H1 (cell line): ENCODE results near the gene TAS2R41. TPM values are rescaled to one million over a fixed set of nuclear protein-coding genes. Genes with fewer than 3 reads are reported as not detected.

Experiments used
- CTCF ChIA-PET: fragments of 300-600 bp; sonication (Branson Sonifier 250); formaldehyde crosslinking; loops from one replicate; lab custom pipeline; 2021; ENCODE audit not compliant: partially characterized antibody; lab: Charles Lee
- POLR2A ChIA-PET: fragments of 300-600 bp; sonication (Branson Sonifier 250); formaldehyde crosslinking; loops from one replicate; lab custom pipeline; 2021; ENCODE audit warnings: inconsistent platforms; ENCODE audit not compliant: partially characterized antibody; lab: Charles Lee
- DNase-seq, 2 experiments: peaks; one replicate each; pipeline versions ENCODE4 v3.0.0 to v3.0.0-alpha.2; 2010 to 2022; ENCODE audit warnings: low spot score in 2 of 2, low read depth in 1 of 2, mixed read lengths in 1 of 2
- FAIRE-seq: peaks from 2 replicates; lab custom pipeline; 2011; peaks lifted over from hg19 to GRCh38; lab: Jason Lieb, UNC
- H2AFZ ChIP-seq: 2 replicates; pipeline ENCODE4 v1.8.1; 2012; ENCODE audit warnings: low read length, inconsistent platforms
- H2AK5ac ChIP-seq: 2 replicates; pipeline ENCODE4 v1.6.1; 2013; ENCODE audit warnings: low read depth, low read length
- H2BK120ac ChIP-seq: replicated peaks from 2 replicates; pipeline ENCODE3; 2013; ENCODE audit warnings: low read depth, low read length, inconsistent platforms
- H2BK12ac ChIP-seq: 2 replicates; pipeline ENCODE4 v1.6.1; 2013; ENCODE audit warnings: low read depth, low read length
- H2BK15ac ChIP-seq: 2 replicates; pipeline ENCODE4 v1.6.1; 2013; ENCODE audit warnings: low read length
- H2BK20ac ChIP-seq: 2 replicates; pipeline ENCODE4 v1.6.1; 2013; ENCODE audit warnings: low read length
- H2BK5ac ChIP-seq: 2 replicates; pipeline ENCODE4 v1.6.1; 2013; ENCODE audit warnings: low read depth, low read length
- H3K14ac ChIP-seq: 2 replicates; pipeline ENCODE4 v1.6.1; 2013; ENCODE audit warnings: inconsistent platforms; ENCODE audit not compliant: insufficient read length
- H3K18ac ChIP-seq: 2 replicates; pipeline ENCODE4 v1.6.1; 2013; ENCODE audit warnings: low read length; ENCODE audit errors: extremely low read depth
- H3K23ac ChIP-seq: 2 replicates; pipeline ENCODE4 v1.6.1; 2013; ENCODE audit warnings: inconsistent platforms; ENCODE audit not compliant: insufficient read length
- H3K23me2 ChIP-seq: 2 replicates; pipeline ENCODE4 v1.6.1; 2013; ENCODE audit warnings: low read depth, low read length
- H3K27ac ChIP-seq: 2 replicates; pipeline ENCODE4 v1.6.1; 2011; ENCODE audit warnings: low read depth, low read length, inconsistent platforms
- H3K27me3 ChIP-seq, 4 experiments: replicated peaks in 1 of 4; 1 replicate in 1 of 4; 2 replicates in 3 of 4; pipeline versions ENCODE4 v1.6.1 to v1.8.1; 2011 to 2013; ENCODE audit warnings: low read length in 3 of 4, mild to moderate bottlenecking in 3 of 4, inconsistent platforms in 2 of 4, mixed read lengths in 2 of 4, moderate library complexity in 1 of 4; ENCODE audit not compliant: control insufficient read depth in 3 of 4, insufficient read depth in 3 of 4; ENCODE audit errors: extremely low read depth in 1 of 4
- H3K36me3 ChIP-seq, 4 experiments: 2 replicates each; pipeline versions ENCODE4 v1.6.1 to v1.8.1; 2011 to 2013; ENCODE audit warnings: mild to moderate bottlenecking in 4 of 4, low read length in 3 of 4, moderate library complexity in 2 of 4, control low read depth in 1 of 4, inconsistent platforms in 1 of 4; ENCODE audit not compliant: insufficient read depth in 4 of 4, control insufficient read depth in 2 of 4
- H3K4ac ChIP-seq: replicated peaks from 2 replicates; pipeline ENCODE3; 2013; ENCODE audit warnings: low read length, low read depth, mixed read lengths, inconsistent platforms; ENCODE audit not compliant: insufficient read length
- H3K4me1 ChIP-seq, 4 experiments: replicated peaks in 1 of 4; 1 replicate in 1 of 4; 2 replicates in 3 of 4; pipeline versions ENCODE4 v1.6.1 to v1.8.1; 2011 to 2013; ENCODE audit warnings: low read length in 3 of 4, inconsistent platforms in 2 of 4, mixed read lengths in 1 of 4; ENCODE audit not compliant: insufficient read depth in 4 of 4, control insufficient read depth in 3 of 4
- H3K4me2 ChIP-seq, 2 experiments: 2 replicates each; pipeline versions ENCODE4 v1.6.1 to v1.8.1; 2011 to 2013; ENCODE audit warnings: low read depth in 2 of 2, low read length in 2 of 2, control low read depth in 1 of 2, inconsistent platforms in 1 of 2, mild to moderate bottlenecking in 1 of 2; ENCODE audit not compliant: insufficient read depth in 1 of 2
- H3K4me3 ChIP-seq, 4 experiments: fragments of 200-600, 300-600 bp in 1 of 4; sonication (generic), shearing (Covaris generic), sonication (Bioruptor Twin) in 1 of 4; 2 replicates each; pipeline versions ENCODE4 v1.5.1 to v1.8.1; 2011 to 2016; ENCODE audit warnings: low read length in 4 of 4, low read depth in 3 of 4, control low read depth in 2 of 4, inconsistent platforms in 2 of 4, mild to moderate bottlenecking in 2 of 4, mixed read lengths in 1 of 4, moderate library complexity in 1 of 4; ENCODE audit not compliant: insufficient read depth in 2 of 4; ENCODE audit errors: extremely low read depth in 1 of 4
- H3K56ac ChIP-seq: replicated peaks from 2 replicates; pipeline ENCODE3; 2013; ENCODE audit warnings: low read depth, mild to moderate bottlenecking, mixed read lengths, low read length, inconsistent platforms; ENCODE audit not compliant: insufficient read length
- H3K79me1 ChIP-seq: 2 replicates; pipeline ENCODE4 v1.6.1; 2013; ENCODE audit warnings: low read depth, low read length, control low read depth
- H3K79me2 ChIP-seq, 2 experiments: 2 replicates each; pipeline versions ENCODE4 v1.6.1 to v1.8.1; 2012 to 2013; ENCODE audit warnings: low read length in 2 of 2, mild to moderate bottlenecking in 2 of 2, inconsistent platforms in 1 of 2; ENCODE audit not compliant: insufficient read depth in 2 of 2, control insufficient read depth in 1 of 2
- H3K9ac ChIP-seq, 4 experiments: replicated peaks in 1 of 4; 1 replicate in 1 of 4; 2 replicates in 3 of 4; pipeline versions ENCODE4 v1.6.1 to v1.8.1; 2011 to 2013; ENCODE audit warnings: low read depth in 3 of 4, low read length in 3 of 4, control low read depth in 2 of 4, mild to moderate bottlenecking in 2 of 4, moderate library complexity in 2 of 4, inconsistent platforms in 1 of 4; ENCODE audit errors: extremely low read depth in 1 of 4
- H3K9me3 ChIP-seq, 2 experiments: 2 replicates each; pipeline versions ENCODE4 v1.6.1 to v1.8.1; 2012 to 2013; ENCODE audit warnings: mild to moderate bottlenecking in 2 of 2, moderate library complexity in 2 of 2, control low read depth in 1 of 2, inconsistent platforms in 1 of 2, low read depth in 1 of 2, low read length in 1 of 2, mixed read lengths in 1 of 2; ENCODE audit not compliant: insufficient read depth in 2 of 2
- H4K20me1 ChIP-seq, 2 experiments: replicated peaks in 1 of 2; 2 replicates each; pipeline versions ENCODE3 to v1.8.1; 2011 to 2013; ENCODE audit warnings: inconsistent platforms in 2 of 2, low read length in 2 of 2, mild to moderate bottlenecking in 1 of 2; ENCODE audit not compliant: insufficient read depth in 2 of 2, control insufficient read depth in 1 of 2
- H4K5ac ChIP-seq: 2 replicates; pipeline ENCODE4 v1.6.1; 2013; ENCODE audit warnings: low read length, low read depth, mixed read lengths, inconsistent platforms; ENCODE audit not compliant: insufficient read length
- H4K8ac ChIP-seq: 2 replicates; pipeline ENCODE4 v1.8.0; 2013; ENCODE audit warnings: mild to moderate bottlenecking, moderate library complexity, low read length, inconsistent platforms; ENCODE audit not compliant: insufficient read depth; ENCODE audit errors: extremely low read depth
- H4K91ac ChIP-seq: replicated peaks from 2 replicates; pipeline ENCODE3; 2013; ENCODE audit warnings: low read length, mixed read lengths, inconsistent platforms; ENCODE audit not compliant: insufficient read length
- EGR1 ChIP-seq: IDR thresholded peaks from 2 replicates; pipeline ENCODE4 v1.6.1; 2011; ENCODE audit warnings: low read depth, low read length, borderline replicate concordance
- HDAC2 ChIP-seq, 2 experiments: fragments of 300-600 bp in 1 of 2; sonication (generic) in 1 of 2; IDR thresholded peaks; 2 replicates each; pipeline ENCODE4 v1.6.1; 2011 to 2012; ENCODE audit warnings: low read depth in 2 of 2, low read length in 2 of 2, mild to moderate bottlenecking in 2 of 2, moderate library complexity in 2 of 2, borderline replicate concordance in 1 of 2, inconsistent platforms in 1 of 2
- KDM1A ChIP-seq: fragments of 200-600, 300-600 bp; sonication (generic); IDR thresholded peaks from 2 replicates; pipeline ENCODE4 v1.7.1; 2016; ENCODE audit warnings: mild to moderate bottlenecking, low read length, borderline replicate concordance
- KDM5A ChIP-seq: fragments of 200-600 bp; IDR thresholded peaks from 2 replicates; pipeline ENCODE4 v1.7.1; 2012; ENCODE audit warnings: mild to moderate bottlenecking, low read length, inconsistent platforms, mixed read lengths
- NRF1 ChIP-seq: IDR thresholded peaks from 2 replicates; pipeline ENCODE4 v1.6.1; 2011; ENCODE audit warnings: mild to moderate bottlenecking, low read depth, low read length, improper control_type of control experiment
- POU5F1 ChIP-seq: IDR thresholded peaks from 2 replicates; pipeline ENCODE4 v1.6.1; 2011; ENCODE audit warnings: low read depth, mild to moderate bottlenecking, low read length, moderate library complexity
- SP2 ChIP-seq: IDR thresholded peaks from 2 replicates; pipeline ENCODE4 v1.6.1; 2012; ENCODE audit warnings: mild to moderate bottlenecking, low read length, inconsistent platforms
- SUZ12 ChIP-seq: fragments of 200-600 bp; sonication (generic); IDR thresholded peaks from 2 replicates; pipeline ENCODE4 v1.6.1; 2012; ENCODE audit warnings: mild to moderate bottlenecking, inconsistent platforms, low read length, moderate library complexity, mixed read lengths
- TEAD4 ChIP-seq: IDR thresholded peaks from 2 replicates; pipeline ENCODE4 v1.6.1; 2012; ENCODE audit warnings: low read depth, low read length, inconsistent platforms, mixed read lengths
- WGBS, 2 experiments: shearing (Covaris generic) in 1 of 2; methylation state at CpG; one replicate each; pipeline versions ENCODE4 v1.1.6 to v1.1.7; 2013 to 2015; ENCODE audit warnings: low lambda C conversion rate in 2 of 2, mixed read lengths in 2 of 2, inconsistent platforms in 1 of 2, low coverage in 1 of 2, missing lambda C conversion rate in 1 of 2; ENCODE audit not compliant: insufficient replicate concordance in 2 of 2, insufficient coverage in 1 of 2, insufficient read length in 1 of 2; ENCODE audit errors: extremely low coverage in 1 of 2, missing lambda C conversion rate in 1 of 2; 5-methylcytosine and 5-hydroxymethylcytosine counted together
- polyA plus RNA-seq, 7 experiments: library from polyadenylated mRNA; depleted of rRNA in 3 of 7; stranded (reverse) in 5 of 7; unstranded in 2 of 7; fragments of >200 nt in 5 of 7; fragments of 200-250 nt in 2 of 7; gene quantifications; 1 replicate in 5 of 7; 2 replicates in 1 of 7; 4 replicates in 1 of 7; pipeline versions ENCODE4 v1.2.1 to v1.2.3, GENCODE V29; 2011 to 2013; ENCODE audit warnings: missing spikeins in 2 of 7, mixed read lengths in 2 of 7
- total RNA-seq: library from RNA; stranded (reverse); fragmentation: NEBNext Ultra II Directional; extraction: Animal tissue kit (Norgen Biotek cat#: 25700); gene quantifications from 2 replicates; pipeline ENCODE4 v1.2.1, GENCODE V29; 2021
- TF ChIP-seq, protein P1 (sequence below), 3 experiments: IDR thresholded peaks; 1 replicate in 2 of 3; 2 replicates in 1 of 3; pipeline versions ENCODE4 v1.5.1 to v1.6.1; 2011; ENCODE audit warnings: low read length in 3 of 3, mild to moderate bottlenecking in 3 of 3, inconsistent platforms in 2 of 3, low read depth in 1 of 3, moderate library complexity in 1 of 3; ENCODE audit not compliant: insufficient read depth in 1 of 3; ENCODE audit errors: control extremely low read depth in 1 of 3

TAS2R41 gene
- total and polyA plus RNA-seq, 2 of the 8 experiments (the other 6 are each of a cell fraction or from before 2014, with no cell fraction given) = 0.12 TPM; not detected in 1

DNA sequence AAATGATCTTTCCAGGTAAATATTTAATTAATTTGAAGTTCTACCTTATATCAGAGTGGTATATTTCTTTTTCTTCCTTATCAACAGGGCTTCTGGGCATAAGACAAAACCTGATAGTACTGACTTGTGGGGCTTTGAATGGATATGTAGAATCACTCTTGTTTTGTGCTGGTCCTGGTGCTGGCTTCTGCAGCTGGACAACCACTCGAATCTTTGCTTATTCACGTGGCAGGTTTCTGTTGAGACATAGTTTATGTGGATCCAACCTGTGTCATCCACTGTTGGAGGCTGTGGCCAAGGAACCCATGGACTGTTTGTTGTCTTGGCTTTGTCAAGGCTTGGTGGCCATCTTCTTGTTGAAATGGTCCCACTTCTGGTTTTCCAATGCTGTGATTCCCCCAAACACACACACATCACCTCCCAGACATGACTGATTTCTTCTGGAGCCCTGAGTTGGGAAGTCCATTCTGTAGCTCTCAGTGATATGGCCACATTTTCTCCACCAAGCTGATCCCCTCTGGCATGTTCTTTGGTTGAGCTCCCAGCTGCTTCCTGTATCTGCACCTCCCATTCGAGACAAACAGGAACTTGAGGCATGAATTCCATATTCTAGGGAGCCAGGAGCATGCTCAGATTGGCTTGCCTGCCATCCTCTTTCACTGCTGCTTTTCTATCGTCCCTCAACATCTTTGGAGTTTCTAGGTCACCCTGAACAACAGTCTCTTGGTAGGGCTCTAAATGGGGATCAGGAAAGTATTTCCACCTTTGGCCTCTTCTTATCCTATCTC lies 19.5 kb downstream of the TAS2R41 start:
- Histone ChIP-seq H3K27me3 (peaks cover 0 to 3% (median 0%) of the 10 kb centered on the region in 4 experiments; a peak in 1 of 7 replicates), H2AFZ (no peak overlapping the region), H2AK5ac (no peak overlapping the region), H2BK120ac (no peak overlapping the region), H3K4me3 (no peak overlapping the region), H2BK15ac (no peak overlapping the region), H3K14ac (no peak overlapping the region), H4K91ac (no peak overlapping the region), H4K8ac (no peak overlapping the region), H2BK20ac (no peak overlapping the region), H2BK5ac (no peak overlapping the region), H3K79me2 (no peaks in the 10 kb centered on the region), H3K23ac (no peak overlapping the region), H3K18ac (no peak overlapping the region), H4K5ac (no peak overlapping the region), H4K20me1 (no peaks in the 10 kb centered on the region), H3K56ac (no peak overlapping the region), H3K4me1 (no peaks in the 10 kb centered on the region), H2BK12ac (no peak overlapping the region), H3K9ac (no peak overlapping the region), H3K9me3 (no peaks in the 10 kb centered on the region), H3K4me2 (no peak overlapping the region), H3K27ac (no peak overlapping the region), H3K36me3 (no peaks in the 10 kb centered on the region), H3K23me2 (no peaks in the 10 kb centered on the region), H3K4ac (no peak overlapping the region), H3K79me1 (no peaks in the 10 kb centered on the region)
- no peak for DNase-seq
- FAIRE-seq = no peak
- ChIA-PET POLR2A (no interaction called here), CTCF (interaction anchor here (1.7 kb wide), 1 partner anchor 8 kb away, joined by 5 read pairs; no protein-coding TSS in a partner anchor)
- WGBS, 2 experiments = 93% methylated on average over 4 of the region's 4 CpGs; no CpG with 5 or more reads in 1 of the 2 experiments
- TF ChIP-seq TEAD4 = no peak
- no peak for TF ChIP-seq KDM1A
- no peak for TF ChIP-seq SP2
- TF ChIP-seq HDAC2 (IDR thresholded peaks at IDR 0.05; ENCODE audit: borderline replicate concordance in 1 of 2, low read depth in 2 of 2, low read length in 2 of 2) = no peak
- no peak for TF ChIP-seq KDM5A
- TF ChIP-seq, protein P1, sequence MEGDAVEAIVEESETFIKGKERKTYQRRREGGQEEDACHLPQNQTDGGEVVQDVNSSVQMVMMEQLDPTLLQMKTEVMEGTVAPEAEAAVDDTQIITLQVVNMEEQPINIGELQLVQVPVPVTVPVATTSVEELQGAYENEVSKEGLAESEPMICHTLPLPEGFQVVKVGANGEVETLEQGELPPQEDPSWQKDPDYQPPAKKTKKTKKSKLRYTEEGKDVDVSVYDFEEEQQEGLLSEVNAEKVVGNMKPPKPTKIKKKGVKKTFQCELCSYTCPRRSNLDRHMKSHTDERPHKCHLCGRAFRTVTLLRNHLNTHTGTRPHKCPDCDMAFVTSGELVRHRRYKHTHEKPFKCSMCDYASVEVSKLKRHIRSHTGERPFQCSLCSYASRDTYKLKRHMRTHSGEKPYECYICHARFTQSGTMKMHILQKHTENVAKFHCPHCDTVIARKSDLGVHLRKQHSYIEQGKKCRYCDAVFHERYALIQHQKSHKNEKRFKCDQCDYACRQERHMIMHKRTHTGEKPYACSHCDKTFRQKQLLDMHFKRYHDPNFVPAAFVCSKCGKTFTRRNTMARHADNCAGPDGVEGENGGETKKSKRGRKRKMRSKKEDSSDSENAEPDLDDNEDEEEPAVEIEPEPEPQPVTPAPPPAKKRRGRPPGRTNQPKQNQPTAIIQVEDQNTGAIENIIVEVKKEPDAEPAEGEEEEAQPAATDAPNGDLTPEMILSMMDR (IDR thresholded peaks at IDR 0.05; ENCODE audit: control extremely low read depth in 1 of 3, insufficient read depth in 1 of 3, low read depth in 1 of 3, low read length in 3 of 3) = no peak
- TF ChIP-seq NRF1 = no peak
- TF ChIP-seq EGR1 = no peak
- TF ChIP-seq SUZ12 = no peak
- TF ChIP-seq POU5F1 = no peak
